Endodermal cell (in vitro differentiated cells): ENCODE data around the gene IRF4. TPM values are rescaled to one million over a fixed set of nuclear protein-coding genes. Genes with fewer than 3 reads are reported as not detected.

Experiments
- DNase-seq: peaks from one replicate; pipeline ENCODE4 v3.0.0-alpha.2; 2017
- H3K27ac ChIP-seq: 2 replicates; pipeline ENCODE4 v1.5.1; 2013; ENCODE audit warnings: mild to moderate bottlenecking, low read depth, low read length, moderate library complexity
- H3K27me3 ChIP-seq: 2 replicates; pipeline ENCODE4 v1.6.1; 2013; ENCODE audit warnings: mild to moderate bottlenecking, low read length, moderate library complexity; ENCODE audit not compliant: insufficient read depth, control insufficient read depth, poor library complexity, severe bottlenecking
- H3K36me3 ChIP-seq: 2 replicates; pipeline ENCODE4 v1.7.0; 2013; ENCODE audit warnings: mild to moderate bottlenecking, low read length, moderate library complexity; ENCODE audit not compliant: control insufficient read depth, insufficient read depth
- H3K4me1 ChIP-seq: one replicate; pipeline ENCODE4 v1.7.0; 2013; ENCODE audit warnings: low read length; ENCODE audit not compliant: control insufficient read depth, insufficient read depth
- H3K4me3 ChIP-seq: 2 replicates; pipeline ENCODE4 v1.5.1; 2013; ENCODE audit warnings: mild to moderate bottlenecking, low read length, moderate library complexity
- H3K9ac ChIP-seq: 2 replicates; pipeline ENCODE4 v1.6.1; 2013; ENCODE audit warnings: mild to moderate bottlenecking, low read length, moderate library complexity; ENCODE audit not compliant: poor library complexity, severe bottlenecking; ENCODE audit errors: extremely low read depth
- H3K9me3 ChIP-seq: 2 replicates; pipeline ENCODE4 v1.6.1; 2013; ENCODE audit warnings: mild to moderate bottlenecking, low read length, moderate library complexity; ENCODE audit not compliant: control insufficient read depth
- H3K27ac Mint-ChIP-seq: 2 replicates; pipeline ENCODE4 v1.8.0; 2020; ENCODE audit warnings: mixed read lengths
- H3K27me3 Mint-ChIP-seq: 2 replicates; pipeline ENCODE4 v1.8.0; 2021; ENCODE audit warnings: mild to moderate bottlenecking, mixed read lengths; ENCODE audit not compliant: insufficient read depth
- H3K36me3 Mint-ChIP-seq: 2 replicates; pipeline ENCODE4 v1.8.0; 2020; ENCODE audit warnings: low read depth, mixed read lengths
- H3K4me1 Mint-ChIP-seq: 2 replicates; pipeline ENCODE4 v1.8.0; 2020; ENCODE audit warnings: mixed read lengths
- H3K4me3 Mint-ChIP-seq: 2 replicates; pipeline ENCODE4 v1.8.0; 2020; ENCODE audit warnings: mild to moderate bottlenecking, moderate library complexity, mixed read lengths
- H3K9me3 Mint-ChIP-seq: 2 replicates; pipeline ENCODE4 v1.8.0; 2020; ENCODE audit warnings: mild to moderate bottlenecking, mixed read lengths
- CTCF ChIP-seq: fragments of 200-600 bp; sonication (generic); conservative IDR thresholded peaks from 2 replicates; pipeline ENCODE4 v1.5.0; 2021; ENCODE audit warnings: antibody characterized with exemption, mild to moderate bottlenecking
- WGBS, 2 experiments: methylation state at CpG; one replicate each; pipeline versions ENCODE4 v1.1.5 to v1.1.7; 2013; ENCODE audit warnings: missing lambda C conversion rate in 2 of 2, mixed read lengths in 1 of 2; ENCODE audit not compliant: insufficient coverage in 1 of 2, insufficient read length in 1 of 2; 5-methylcytosine and 5-hydroxymethylcytosine counted together
- total RNA-seq, 2 donors: library from RNA; stranded (reverse); fragmentation: NEBNext Ultra II Directional in 1 of 2; extraction: Animal tissue kit (Norgen Biotek cat#: 25700) in 1 of 2; gene quantifications; 2 replicates in 1 of 2; 3 replicates in 1 of 2; pipeline ENCODE4 v1.2.1, GENCODE V29; 2021

IRF4 gene
- total RNA-seq, 2 donors from 2014 or later: not detected

GRCh38 chr6:444653-445275 is 53.2 kb downstream of the IRF4 start:
- Mint-ChIP-seq H3K4me1 (no peaks in the 10 kb centered on the region), H3K36me3 (no peaks in the 10 kb centered on the region), H3K27ac (no peak overlapping the region), H3K9me3 (peaks cover 16% of the 10 kb centered on the region), H3K4me3 (no peak overlapping the region), H3K27me3 (peaks cover 9% of the 10 kb centered on the region)
- no peak overlapping the region for H3K9ac ChIP-seq
- no peak overlapping the region for H3K4me3 ChIP-seq
- no peak for DNase-seq
- H3K4me1 ChIP-seq: no peaks in the 10 kb centered on the region
- no peaks in the 10 kb centered on the region for H3K36me3 ChIP-seq
- H3K27me3 ChIP-seq: no peaks in the 10 kb centered on the region
- WGBS, 2 experiments: 89 to 97% methylated on average over 10 to 18 of the region's 18 CpGs
- H3K9me3 ChIP-seq: no peaks in the 10 kb centered on the region
- no peak overlapping the region for H3K27ac ChIP-seq
- TF ChIP-seq CTCF: no peak

- no peak for DNase-seq
- no peaks in the 10 kb centered on the region for H3K4me1 ChIP-seq
- Mint-ChIP-seq H3K36me3 (no peaks in the 10 kb centered on the region), H3K4me1 (no peaks in the 10 kb centered on the region), H3K27ac (no peak overlapping the region), H3K27me3 (peaks cover 5% of the 10 kb centered on the region), H3K9me3 (peaks cover 23% of the 10 kb centered on the region), H3K4me3 (no peak overlapping the region)
- H3K9ac ChIP-seq: no peak overlapping the region
- 90 to 91% methylated on average over 9 to 11 of the region's 11 CpGs for WGBS, 2 experiments
- no peaks in the 10 kb centered on the region for H3K36me3 ChIP-seq
- TF ChIP-seq CTCF: no peak
- H3K27ac ChIP-seq: no peak overlapping the region
- H3K27me3 ChIP-seq: no peaks in the 10 kb centered on the region
- H3K4me3 ChIP-seq: no peak overlapping the region
- no peaks in the 10 kb centered on the region for H3K9me3 ChIP-seq
Measured at GRCh38 chr6:445571-446417, 54.2 kb downstream of the IRF4 start.

GRCh38 chr6:446418-447366 is 55.1 kb downstream of the IRF4 start:
- no peak overlapping the region for H3K27ac ChIP-seq
- Mint-ChIP-seq H3K27ac (no peak overlapping the region), H3K4me3 (no peak overlapping the region), H3K4me1 (no peaks in the 10 kb centered on the region), H3K27me3 (peaks cover 3% of the 10 kb centered on the region), H3K9me3 (peaks cover 25% of the 10 kb centered on the region), H3K36me3 (no peaks in the 10 kb centered on the region)
- TF ChIP-seq CTCF: no peak
- no peak overlapping the region for H3K9ac ChIP-seq
- no peak for DNase-seq
- WGBS, 2 experiments: 91 to 95% methylated on average over 24 to 28 of the region's 28 CpGs
- H3K36me3 ChIP-seq: no peaks in the 10 kb centered on the region
- no peak overlapping the region for H3K4me3 ChIP-seq
- H3K27me3 ChIP-seq: no peaks in the 10 kb centered on the region
- H3K4me1 ChIP-seq: no peaks in the 10 kb centered on the region
- no peaks in the 10 kb centered on the region for H3K9me3 ChIP-seq
